Keratinocyte (primary cell): ENCODE data around the gene DSCAML1.

ENCODE experiments used
- CTCF ChIP-seq, 3 experiments: IDR thresholded peaks in 1 of 3; conservative IDR thresholded peaks in 1 of 3; optimal IDR thresholded peaks in 1 of 3; 2 replicates in 2 of 3; 3 replicates in 1 of 3; pipeline versions ENCODE3 to v1.5.1; 2011; ENCODE audit warnings: low read length in 3 of 3, mild to moderate bottlenecking in 3 of 3, moderate library complexity in 2 of 3, control low read depth in 1 of 3, inconsistent platforms in 1 of 3; ENCODE audit not compliant: insufficient read depth in 2 of 3; ENCODE audit errors: extremely low read depth in 1 of 3
- EZH2 ChIP-seq: IDR thresholded peaks from one replicate; pipeline ENCODE4 v1.6.1; 2012; ENCODE audit warnings: inconsistent platforms, mild to moderate bottlenecking, low read length, moderate library complexity

DNA sequence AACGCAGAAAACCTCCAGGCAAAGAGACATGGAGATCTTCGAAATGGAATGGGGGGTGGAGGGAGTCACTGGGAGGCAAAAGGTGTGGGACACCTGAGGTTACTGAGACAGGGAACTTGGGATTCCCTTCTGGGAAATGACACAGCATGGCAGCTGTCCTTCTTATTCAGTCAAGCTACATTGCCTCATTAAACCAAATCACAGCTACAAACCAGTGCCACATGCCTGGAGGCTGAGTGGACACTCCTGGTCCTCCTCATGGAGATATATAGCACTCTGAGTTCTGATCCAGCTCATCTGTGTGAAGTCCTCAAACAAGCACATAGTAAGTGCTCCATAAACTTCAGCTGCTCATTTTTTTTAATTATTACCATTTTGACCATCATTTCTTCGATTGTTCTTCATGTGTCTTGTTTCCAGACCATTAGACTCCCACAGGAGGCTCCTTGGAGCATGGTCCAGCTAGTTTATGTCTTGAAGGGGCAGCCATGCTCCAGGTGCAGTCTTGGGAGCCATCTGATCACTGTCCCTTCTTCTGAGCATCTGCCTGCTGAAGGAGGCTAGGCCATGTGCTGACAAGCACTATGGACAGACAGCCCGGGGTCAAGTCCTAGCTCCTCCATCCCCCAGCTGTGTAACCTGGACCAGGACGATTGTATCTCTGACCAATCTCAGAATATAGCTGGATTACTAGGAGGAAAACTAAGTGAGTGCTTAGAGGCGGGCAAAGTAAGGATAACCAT lies 37.2 kb upstream of the DSCAML1 start:
- TF ChIP-seq CTCF (optimal IDR thresholded peaks at IDR 0.05 in 1 of 3, IDR thresholded peaks at IDR 0.05 in 1 of 3, conservative IDR thresholded peaks at IDR 0.05 in 1 of 3; ENCODE audit: extremely low read depth in 1 of 3, insufficient read depth in 2 of 3, low read length in 3 of 3) (no peak), EZH2 (no peak)
